Stromal cell of bone marrow (primary cell): ENCODE data around the gene DEXI.
"Not testable (repeated sequence)": the region's sequence is repeated elsewhere in the genome, so short reads cannot be mapped to it uniquely, and the experiment has no call there.

Source experiments
- DNase-seq: peaks from one replicate; pipeline ENCODE4 v3.0.0-alpha.2; 2012; ENCODE audit warnings: low read depth

DEXI gene

GRCh38 chr16:10941127-10941933, 938 bp downstream of the DEXI start:
- no peak for DNase-seq

- DNase-seq: no peak
Measured at GRCh38 chr16:10940501-10941079, 1.7 kb downstream of the DEXI start.

- DNase-seq: no peak
Measured at GRCh38 chr16:10939649-10940234, 2.5 kb downstream of the DEXI start.

- DNase-seq: no peak
Measured at GRCh38 chr16:10938796-10939648, 3.2 kb downstream of the DEXI start.

- DNase-seq: no peak
Measured at GRCh38 chr16:10938321-10938720, 3.9 kb downstream of the DEXI start.

- DNase-seq: no peak
Measured at GRCh38 chr16:10937068-10937859, 5.0 kb downstream of the DEXI start.

GRCh38 chr16:10936272-10936984, 5.8 kb downstream of the DEXI start:
- DNase-seq: no peak

GRCh38 chr16:10935226-10935915, 6.9 kb downstream of the DEXI start:
- no peak for DNase-seq

GRCh38 chr16:10934325-10935107, 7.8 kb downstream of the DEXI start:
- no peak for DNase-seq

- DNase-seq: no peak
Measured at GRCh38 chr16:10933865-10934264, 8.4 kb downstream of the DEXI start.

- no peak for DNase-seq
Measured at GRCh38 chr16:10932959-10933710, 9.1 kb downstream of the DEXI start.

GRCh38 chr16:10931977-10932632, 10.2 kb downstream of the DEXI start:
- DNase-seq: no peak

- no peak for DNase-seq
Measured at GRCh38 chr16:10931134-10931533, 11.1 kb downstream of the DEXI start.

GRCh38 chr16:10930755-10931093, 11.5 kb downstream of the DEXI start:
- no peak for DNase-seq

GRCh38 chr16:10929853-10930754, 12.2 kb downstream of the DEXI start:
- no peak for DNase-seq

- DNase-seq: not testable (repeated sequence)
Measured at GRCh38 chr16:10929097-10929496, 13.2 kb downstream of the DEXI start.

- DNase-seq: no peak
Measured at GRCh38 chr16:10927497-10928112, 14.7 kb downstream of the DEXI start.
